Testis (tissue), 3 donors: ENCODE results near the gene MACROD2. TPM values are rescaled to one million over a fixed set of nuclear protein-coding genes. Genes with fewer than 3 reads are reported as not detected.

Experiments used
- DNase-seq: peaks from one replicate; pipeline ENCODE4 v3.0.0-alpha.2; 2019
- H3K27ac ChIP-seq, 2 donors: fragments of 200-600 bp; sonication (generic); one replicate each; pipeline ENCODE4 v1.5.1; 2019
- H3K27me3 ChIP-seq: fragments of 200-600 bp; sonication (generic); one replicate; pipeline ENCODE4 v1.5.1; 2019
- H3K36me3 ChIP-seq: fragments of 200-600 bp; sonication (generic); one replicate; pipeline ENCODE4 v1.5.1; 2017; ENCODE audit warnings: low read depth; ENCODE audit errors: missing control alignments
- H3K4me1 ChIP-seq: fragments of 200-600 bp; sonication (generic); one replicate; pipeline ENCODE4 v1.5.1; 2019
- H3K4me3 ChIP-seq, 2 donors: fragments of 200-600 bp; sonication (generic); one replicate each; pipeline ENCODE4 v1.5.1; 2017 to 2019
- H3K9me3 ChIP-seq: fragments of 200-600 bp; sonication (generic); one replicate; pipeline ENCODE4 v1.5.1; 2017
- POLR2A ChIP-seq: fragments of 450-650 bp; IDR thresholded peaks from one replicate; pipeline ENCODE4 v1.6.1; 2017; ENCODE audit warnings: antibody characterized with exemption, mild to moderate bottlenecking, moderate library complexity
- WGBS, 2 donors: methylation state at CpG; one replicate each; pipeline ENCODE4 v1.1.5; 2018; 5-methylcytosine and 5-hydroxymethylcytosine counted together
- intact Hi-C: fragments of 100-400 bp; cut with DNase I; formaldehyde crosslinking; loops from one replicate; pipeline ENCODE4 v1.15.1; 2023; ENCODE audit warnings: low total_unique reads
- polyA plus RNA-seq: library from polyadenylated mRNA; stranded (reverse); fragments of 350-450 nt; fragmentation: Illumina TruSeq; extraction: RNeasy Lipid Tissue Mini Kit (QIAGEN cat#74804); gene quantifications from one replicate; pipeline ENCODE4 v1.2.3, GENCODE V29; 2014; ENCODE audit warnings: low read depth, low replicate concordance; ENCODE audit not compliant: insufficient read depth
- total RNA-seq, 2 donors: library from RNA; depleted of rRNA; stranded (reverse); fragments of >200 nt; gene quantifications; one replicate each; pipeline ENCODE4 v1.2.3, GENCODE V29; 2016
- TF ChIP-seq, protein P1 (sequence below), 3 experiments: fragments of 450-650 bp in 2 of 3; fragments of 200-600 bp in 1 of 3; sonication (generic) in 1 of 3; IDR thresholded peaks; one replicate each; pipeline ENCODE4 v1.5.1; 2016 to 2019; ENCODE audit warnings: antibody characterized with exemption in 3 of 3, mild to moderate bottlenecking in 2 of 3, moderate library complexity in 1 of 3

MACROD2 gene
- total and polyA plus RNA-seq, 3 donors from 2014 or later: 12.6 to 20.6 (median 16.8) TPM

- DNase-seq: no peak
- no peak for TF ChIP-seq POLR2A
- TF ChIP-seq, protein P1, sequence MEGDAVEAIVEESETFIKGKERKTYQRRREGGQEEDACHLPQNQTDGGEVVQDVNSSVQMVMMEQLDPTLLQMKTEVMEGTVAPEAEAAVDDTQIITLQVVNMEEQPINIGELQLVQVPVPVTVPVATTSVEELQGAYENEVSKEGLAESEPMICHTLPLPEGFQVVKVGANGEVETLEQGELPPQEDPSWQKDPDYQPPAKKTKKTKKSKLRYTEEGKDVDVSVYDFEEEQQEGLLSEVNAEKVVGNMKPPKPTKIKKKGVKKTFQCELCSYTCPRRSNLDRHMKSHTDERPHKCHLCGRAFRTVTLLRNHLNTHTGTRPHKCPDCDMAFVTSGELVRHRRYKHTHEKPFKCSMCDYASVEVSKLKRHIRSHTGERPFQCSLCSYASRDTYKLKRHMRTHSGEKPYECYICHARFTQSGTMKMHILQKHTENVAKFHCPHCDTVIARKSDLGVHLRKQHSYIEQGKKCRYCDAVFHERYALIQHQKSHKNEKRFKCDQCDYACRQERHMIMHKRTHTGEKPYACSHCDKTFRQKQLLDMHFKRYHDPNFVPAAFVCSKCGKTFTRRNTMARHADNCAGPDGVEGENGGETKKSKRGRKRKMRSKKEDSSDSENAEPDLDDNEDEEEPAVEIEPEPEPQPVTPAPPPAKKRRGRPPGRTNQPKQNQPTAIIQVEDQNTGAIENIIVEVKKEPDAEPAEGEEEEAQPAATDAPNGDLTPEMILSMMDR (IDR thresholded peaks at IDR 0.05): no peak
- WGBS, 2 donors: 82 to 83% methylated on average over 2 of the region's 2 CpGs
- no peak overlapping the region for H3K4me3 ChIP-seq
- H3K36me3 ChIP-seq: no peaks in the 10 kb centered on the region
- no peak overlapping the region for H3K27ac ChIP-seq
- H3K9me3 ChIP-seq: no peaks in the 10 kb centered on the region
- H3K27me3 ChIP-seq: no peaks in the 10 kb centered on the region
- intact Hi-C loops: no loop called here
- H3K4me1 ChIP-seq: no peaks in the 10 kb centered on the region
These were observed 237.3 kb downstream of the MACROD2 start for GRCh38 chr20:14232650-14233049.

- no peak for DNase-seq
- Histone ChIP-seq H3K36me3 (no peaks in the 10 kb centered on the region), H3K4me3 (no peak overlapping the region), H3K27me3 (no peaks in the 10 kb centered on the region), H3K9me3 (no peaks in the 10 kb centered on the region), H3K27ac (no peak overlapping the region), H3K4me1 (no peaks in the 10 kb centered on the region)
- TF ChIP-seq POLR2A: no peak
- TF ChIP-seq, protein P1 (IDR thresholded peaks at IDR 0.05): no peak
- 50 to 58% methylated on average over 2 of the region's 2 CpGs for WGBS, 2 donors
- intact Hi-C loops: no loop called here
These were observed 239.5 kb downstream of the MACROD2 start for GRCh38 chr20:14234666-14235295.

DNA sequence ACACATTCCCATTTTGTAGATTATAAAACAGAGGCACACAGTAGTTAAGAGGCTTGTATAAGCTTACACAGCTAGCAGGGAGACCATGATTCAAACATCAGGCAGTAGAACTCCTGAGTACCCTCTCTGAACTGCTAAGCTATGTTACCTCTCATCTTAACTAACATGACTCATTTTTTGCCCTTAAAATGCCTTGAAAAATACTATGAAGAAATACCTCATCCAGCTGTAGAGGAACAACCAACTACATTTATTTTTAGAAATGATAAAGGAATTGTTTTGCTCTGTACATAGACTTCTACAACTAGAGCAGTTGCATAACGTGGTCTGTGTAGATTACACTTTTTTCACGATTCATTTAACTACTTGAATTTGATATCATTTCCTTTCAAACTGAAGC, 240.0 kb downstream of the MACROD2 start:
- Histone ChIP-seq H3K36me3 (no peaks in the 10 kb centered on the region), H3K27me3 (no peaks in the 10 kb centered on the region), H3K4me3 (no peak overlapping the region), H3K27ac (no peak overlapping the region), H3K9me3 (no peaks in the 10 kb centered on the region), H3K4me1 (no peaks in the 10 kb centered on the region)
- intact Hi-C loops: no loop called here
- DNase-seq: no peak
- WGBS, 2 donors: 46 to 56% methylated on average over 2 of the region's 2 CpGs
- TF ChIP-seq POLR2A: no peak
- TF ChIP-seq, protein P1 (IDR thresholded peaks at IDR 0.05): no peak

DNA sequence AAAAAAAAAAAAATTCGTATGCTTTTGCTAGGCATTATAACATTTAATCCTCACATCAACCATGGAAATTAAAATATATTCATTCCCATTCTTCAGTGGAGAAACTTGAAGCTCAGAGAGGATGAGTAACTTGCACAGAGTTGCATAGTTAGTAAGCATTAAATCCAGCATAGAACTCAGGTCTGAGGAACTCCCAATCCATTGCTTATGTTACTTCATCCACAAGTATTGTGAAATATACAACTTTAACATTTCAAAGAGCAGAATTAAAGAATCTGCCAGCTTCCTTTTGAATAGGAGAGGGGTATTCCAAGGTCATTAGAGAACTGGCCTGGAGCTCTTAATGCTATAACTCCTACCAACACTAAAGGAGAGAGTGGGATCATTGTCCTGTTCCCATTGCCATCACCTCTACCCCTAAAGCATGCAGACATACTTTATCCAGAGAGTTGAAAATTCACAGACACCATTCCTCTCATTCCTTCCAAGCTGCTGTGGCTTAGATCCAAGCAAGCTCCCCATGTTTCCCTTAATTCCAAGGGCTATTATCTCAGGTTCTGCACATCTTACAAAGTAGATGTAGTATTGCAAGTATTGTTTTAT, 250.2 kb downstream of the MACROD2 start:
- TF ChIP-seq, protein P1 (IDR thresholded peaks at IDR 0.05): no peak
- TF ChIP-seq POLR2A: no peak
- no peak overlapping the region for H3K27ac ChIP-seq
- intact Hi-C loops: no loop called here

GRCh38 chr20:14259689-14260088, 264.4 kb downstream of the MACROD2 start:
- WGBS, 2 donors: 96 to 100% methylated on average over 1 of the region's 1 CpG
- H3K36me3 ChIP-seq: no peaks in the 10 kb centered on the region
- H3K4me1 ChIP-seq: no peaks in the 10 kb centered on the region
- no peak overlapping the region for H3K27ac ChIP-seq
- no peaks in the 10 kb centered on the region for H3K9me3 ChIP-seq
- no peak overlapping the region for H3K4me3 ChIP-seq
- no peak for DNase-seq
- intact Hi-C loops: no loop called here
- TF ChIP-seq, protein P1 (IDR thresholded peaks at IDR 0.05): no peak
- no peak for TF ChIP-seq POLR2A
- H3K27me3 ChIP-seq: no peaks in the 10 kb centered on the region

More for the DNA sequence above, 250.2 kb downstream of the MACROD2 start:
- no peaks in the 10 kb centered on the region for H3K36me3 ChIP-seq
- H3K27me3 ChIP-seq: no peaks in the 10 kb centered on the region
- H3K4me3 ChIP-seq: no peak overlapping the region
- DNase-seq: no peak
- no peaks in the 10 kb centered on the region for H3K9me3 ChIP-seq
- 67 to 84% methylated on average over 1 of the region's 1 CpG for WGBS, 2 donors
- H3K4me1 ChIP-seq: no peaks in the 10 kb centered on the region
